Endothelial cell of umbilical vein (primary cell): ENCODE data around the gene FAM135A.

Source experiments
- EZH2 ChIP-seq: IDR thresholded peaks from 2 replicates; pipeline ENCODE4 v1.6.1; 2012; ENCODE audit warnings: borderline replicate concordance, low read depth, mild to moderate bottlenecking, moderate library complexity, low read length, inconsistent platforms; ENCODE audit not compliant: severe bottlenecking
- POLR2A ChIP-seq: IDR thresholded peaks from 2 replicates; pipeline ENCODE4 v1.6.1; 2012; ENCODE audit warnings: low read depth, mild to moderate bottlenecking, control low read depth, low read length
- TF ChIP-seq, protein P1 (sequence below), 2 donors: IDR thresholded peaks; 1 replicate in 1 of 2; 2 replicates in 1 of 2; pipeline ENCODE4 v1.5.1; 2011; ENCODE audit warnings: low read length in 2 of 2, mild to moderate bottlenecking in 2 of 2, moderate library complexity in 2 of 2, control low read depth in 1 of 2, inconsistent platforms in 1 of 2, low read depth in 1 of 2; ENCODE audit not compliant: insufficient read depth in 1 of 2; ENCODE audit errors: extremely low read depth in 1 of 2

DNA sequence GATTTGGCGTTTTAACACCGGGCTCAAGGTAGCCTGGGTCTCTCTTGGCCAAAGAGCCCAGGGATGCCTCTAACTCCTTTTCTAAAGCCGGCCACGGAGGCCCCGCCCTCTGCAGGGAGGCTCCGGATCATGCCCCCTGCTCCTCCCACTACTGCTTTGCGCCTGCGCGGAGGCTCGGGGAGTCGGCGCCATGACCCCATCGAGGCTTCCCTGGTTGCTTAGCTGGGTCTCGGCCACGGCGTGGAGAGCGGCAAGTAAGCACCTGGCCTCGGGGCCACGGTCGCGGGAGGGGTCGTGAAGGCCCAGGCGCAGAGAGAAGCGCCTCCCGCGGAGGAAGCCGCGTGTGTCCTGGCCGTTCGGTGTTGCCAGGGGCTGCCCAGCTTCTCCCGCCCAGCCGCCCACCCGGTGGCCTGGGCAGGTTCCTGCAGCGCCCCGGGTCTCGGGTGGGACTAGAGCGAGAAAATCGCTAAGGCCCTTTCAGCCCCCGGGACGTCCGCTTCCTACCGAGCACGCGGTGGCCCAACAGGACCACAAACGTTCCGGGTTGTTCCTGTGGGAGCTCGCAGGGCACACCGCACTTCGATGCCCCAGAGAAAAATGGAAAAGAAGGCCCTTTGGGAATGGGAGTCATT lies 153.6 kb downstream of the FAM135A start, which contains the start of gene SDHAF4:
- TF ChIP-seq, protein P1, sequence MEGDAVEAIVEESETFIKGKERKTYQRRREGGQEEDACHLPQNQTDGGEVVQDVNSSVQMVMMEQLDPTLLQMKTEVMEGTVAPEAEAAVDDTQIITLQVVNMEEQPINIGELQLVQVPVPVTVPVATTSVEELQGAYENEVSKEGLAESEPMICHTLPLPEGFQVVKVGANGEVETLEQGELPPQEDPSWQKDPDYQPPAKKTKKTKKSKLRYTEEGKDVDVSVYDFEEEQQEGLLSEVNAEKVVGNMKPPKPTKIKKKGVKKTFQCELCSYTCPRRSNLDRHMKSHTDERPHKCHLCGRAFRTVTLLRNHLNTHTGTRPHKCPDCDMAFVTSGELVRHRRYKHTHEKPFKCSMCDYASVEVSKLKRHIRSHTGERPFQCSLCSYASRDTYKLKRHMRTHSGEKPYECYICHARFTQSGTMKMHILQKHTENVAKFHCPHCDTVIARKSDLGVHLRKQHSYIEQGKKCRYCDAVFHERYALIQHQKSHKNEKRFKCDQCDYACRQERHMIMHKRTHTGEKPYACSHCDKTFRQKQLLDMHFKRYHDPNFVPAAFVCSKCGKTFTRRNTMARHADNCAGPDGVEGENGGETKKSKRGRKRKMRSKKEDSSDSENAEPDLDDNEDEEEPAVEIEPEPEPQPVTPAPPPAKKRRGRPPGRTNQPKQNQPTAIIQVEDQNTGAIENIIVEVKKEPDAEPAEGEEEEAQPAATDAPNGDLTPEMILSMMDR (IDR thresholded peaks at IDR 0.05; ENCODE audit: extremely low read depth in 1 of 2, insufficient read depth in 1 of 2, low read depth in 1 of 2, low read length in 2 of 2), result peak in 1 of 2 donors; percentile 2
- TF ChIP-seq EZH2, result no peak
- peak; percentile 93 for TF ChIP-seq POLR2A
